IPS DF 4.7 (cell line): Measurements from ENCODE around the gene FGF4.

ENCODE experiments used
- DNase-seq: peaks from one replicate; pipeline ENCODE4 v3.0.0-alpha.2; 2013; ENCODE audit warnings: low spot score; ENCODE audit errors: extremely low read depth

The FGF4 gene, protein sequence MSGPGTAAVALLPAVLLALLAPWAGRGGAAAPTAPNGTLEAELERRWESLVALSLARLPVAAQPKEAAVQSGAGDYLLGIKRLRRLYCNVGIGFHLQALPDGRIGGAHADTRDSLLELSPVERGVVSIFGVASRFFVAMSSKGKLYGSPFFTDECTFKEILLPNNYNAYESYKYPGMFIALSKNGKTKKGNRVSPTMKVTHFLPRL

GRCh38 chr11:69775163-69775755 lies at the start of gene FGF4:
FGF4 (minus strand) TSS chr11:69775341; CDS start chr11:69775084, 257 bp downstream.
- no peak for DNase-seq

- DNase-seq: no peak
These were observed 48.6 kb upstream of the FGF4 start for GRCh38 chr11:69823641-69824265.

DNA sequence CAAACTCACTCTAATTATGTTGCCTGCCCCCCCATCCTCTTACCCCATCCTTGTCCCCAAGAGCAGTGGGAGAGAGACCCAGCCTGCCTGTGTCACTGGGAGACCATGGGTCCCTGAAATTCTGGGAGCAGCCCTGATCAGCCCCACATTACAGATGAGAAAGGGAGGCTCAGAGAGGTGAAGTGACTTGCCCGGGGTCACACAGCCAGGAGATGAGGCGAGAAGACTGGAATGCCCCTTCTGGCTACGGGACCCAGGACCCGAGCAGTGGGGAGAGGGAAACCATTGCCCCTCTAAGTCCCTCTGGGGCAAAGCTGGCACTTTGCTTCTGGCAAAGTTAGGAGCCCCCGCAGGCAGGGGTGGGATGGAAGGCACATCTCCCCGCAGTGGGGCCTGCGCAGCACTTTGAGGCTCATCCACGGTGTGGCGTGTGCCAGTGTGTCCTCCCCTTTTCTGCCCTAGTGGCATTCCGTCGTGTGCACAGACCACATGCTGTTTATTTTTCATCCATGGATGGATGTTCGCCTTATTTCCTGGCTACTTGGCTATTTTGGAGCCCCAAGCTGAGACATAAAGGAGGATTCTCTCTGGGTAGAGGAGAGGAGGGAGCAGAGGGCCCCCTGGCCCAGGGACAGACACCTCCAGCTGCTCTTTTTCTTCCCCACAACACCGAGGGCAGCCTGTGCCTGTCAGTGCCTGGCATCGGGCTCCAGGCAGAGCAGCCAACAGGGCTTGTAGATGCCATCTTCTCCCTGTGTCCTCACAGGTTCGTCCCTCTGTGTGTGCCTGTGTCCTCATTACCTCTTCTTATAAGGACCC lies 47.7 kb upstream of the FGF4 start:
- no peak for DNase-seq

DNA sequence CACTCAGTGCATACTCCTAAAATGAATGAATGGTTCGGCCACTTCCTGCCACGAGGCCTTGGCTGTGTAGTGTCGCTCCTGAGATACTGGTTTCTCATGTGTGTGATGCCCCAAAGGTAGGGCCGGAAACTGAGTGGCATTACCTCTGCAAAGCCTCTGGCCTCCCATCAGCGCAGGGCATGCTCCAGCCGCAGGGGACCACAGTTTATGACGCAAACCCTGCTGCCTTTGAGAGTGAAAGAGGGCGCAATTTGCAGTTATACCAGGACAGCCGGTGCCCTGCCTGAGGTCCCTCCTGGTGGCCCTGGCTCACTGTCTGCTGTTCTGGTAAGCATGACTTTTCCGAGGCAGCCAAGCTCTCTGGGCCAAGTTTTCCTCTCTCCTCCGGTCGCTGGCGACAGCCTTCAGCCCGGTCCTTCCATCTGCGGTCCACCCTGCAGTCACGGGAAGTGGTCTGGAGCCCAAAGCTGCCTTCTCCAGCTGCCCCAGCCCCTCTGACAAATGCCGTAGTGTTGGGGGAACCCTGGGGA lies 46.4 kb upstream of the FGF4 start:
- no peak for DNase-seq

GRCh38 chr11:69820441-69820840 lies 45.3 kb upstream of the FGF4 start:
- DNase-seq: no peak

DNA sequence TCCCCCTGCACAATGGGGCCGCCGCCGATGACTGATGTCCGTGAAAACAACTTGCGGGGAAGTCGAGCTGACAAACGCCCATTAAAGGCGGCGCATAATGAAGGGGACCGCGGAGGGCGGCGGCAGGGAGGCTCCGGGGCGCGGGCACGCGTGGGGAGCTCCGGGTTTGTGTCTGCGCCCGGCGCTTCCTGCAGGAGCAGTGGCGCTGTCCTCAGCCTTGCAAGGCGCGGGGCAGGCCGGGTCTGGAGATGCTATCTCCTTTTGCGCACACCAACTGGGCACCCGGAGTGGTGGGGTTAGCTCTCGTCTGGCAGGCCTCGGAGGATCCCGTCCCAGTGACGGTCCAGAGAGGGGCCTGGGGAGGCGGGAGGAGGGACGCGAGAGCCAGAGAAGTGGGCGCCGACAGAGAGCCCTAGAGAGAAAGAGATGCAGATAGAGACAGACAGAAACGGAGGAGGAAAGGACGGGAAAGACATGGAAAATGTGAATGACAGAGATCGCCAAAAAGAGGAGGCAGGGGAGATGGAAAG lies 44.5 kb upstream of the FGF4 start:
- DNase-seq: no peak

DNA sequence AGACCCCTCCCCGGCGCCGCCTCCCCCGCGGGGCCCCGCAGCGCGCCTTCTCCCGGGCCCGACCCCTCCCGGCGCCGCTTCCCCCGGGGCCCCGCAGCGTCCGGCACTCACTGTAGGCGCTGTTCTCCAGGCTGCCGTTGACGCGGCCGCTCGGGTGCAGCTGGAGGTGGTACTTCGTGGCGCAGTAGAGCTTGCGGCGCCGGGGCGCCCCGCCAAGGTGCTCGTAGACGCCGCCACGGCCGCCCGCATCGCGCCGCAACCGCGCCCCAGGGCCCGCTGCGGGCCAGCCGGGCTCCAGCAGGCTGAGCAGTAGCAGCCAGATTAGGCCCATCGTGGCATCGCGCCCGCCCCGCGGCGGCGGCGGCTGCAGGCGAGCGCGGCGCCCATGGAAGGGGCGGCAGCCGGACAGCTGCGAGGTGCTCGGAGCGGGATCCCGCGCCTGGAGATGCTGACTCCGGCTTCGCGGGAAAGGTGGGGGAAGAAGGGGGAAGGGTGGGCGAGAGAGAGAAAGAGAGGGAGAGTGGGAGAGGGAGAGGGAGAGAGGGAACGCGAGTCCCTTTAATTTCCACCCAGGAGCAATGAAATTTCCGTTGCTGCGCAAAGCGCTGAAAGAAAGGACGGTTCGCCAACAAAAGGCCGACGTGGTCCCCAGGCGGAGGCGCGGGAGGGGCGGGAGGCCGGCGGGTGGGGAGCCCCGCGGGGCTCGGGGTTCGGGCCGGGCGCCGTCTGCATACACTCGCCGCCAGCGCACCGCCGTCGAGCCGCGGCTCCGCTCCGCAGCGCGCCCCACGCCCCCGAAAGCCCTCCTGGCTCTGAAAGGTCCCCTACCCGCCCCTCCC lies 43.7 kb upstream of the FGF4 start, which contains the start of gene FGF3:
Gene FGF3 (minus strand): TSS at position 814 of the 839 bp plus-strand sequence. CDS start 483 bp downstream, at position 331.
- no peak for DNase-seq

- DNase-seq: no peak
These were observed 43.1 kb upstream of the FGF4 start for GRCh38 chr11:69818231-69818602.

GRCh38 chr11:69817265-69818230 lies 42.4 kb upstream of the FGF4 start:
- no peak for DNase-seq

- DNase-seq: no peak
These were observed 41.5 kb upstream of the FGF4 start for GRCh38 chr11:69816671-69817070.

DNA sequence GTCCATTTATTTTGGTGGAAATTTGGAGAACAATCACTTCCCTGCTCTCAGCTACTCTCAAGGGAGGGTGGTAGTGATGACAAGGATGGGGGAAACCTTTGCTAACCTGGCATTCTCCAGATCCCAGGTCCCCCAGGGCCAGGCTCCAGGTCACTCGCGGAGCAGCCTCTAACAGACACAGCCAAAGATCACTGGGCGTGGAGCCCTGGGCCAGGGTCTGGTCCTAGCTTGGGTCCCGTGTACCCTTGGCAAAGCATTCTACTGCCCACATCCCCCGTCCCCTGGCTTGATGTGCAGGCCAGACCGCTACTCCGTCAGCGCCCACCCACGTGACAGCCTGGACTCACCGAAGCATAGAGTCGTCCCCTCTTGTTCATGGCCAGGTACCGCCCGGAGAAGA lies 40.8 kb upstream of the FGF4 start:
- no peak for DNase-seq

- DNase-seq: no peak
These were observed 39.8 kb upstream of the FGF4 start for GRCh38 chr11:69814902-69815301.

DNA sequence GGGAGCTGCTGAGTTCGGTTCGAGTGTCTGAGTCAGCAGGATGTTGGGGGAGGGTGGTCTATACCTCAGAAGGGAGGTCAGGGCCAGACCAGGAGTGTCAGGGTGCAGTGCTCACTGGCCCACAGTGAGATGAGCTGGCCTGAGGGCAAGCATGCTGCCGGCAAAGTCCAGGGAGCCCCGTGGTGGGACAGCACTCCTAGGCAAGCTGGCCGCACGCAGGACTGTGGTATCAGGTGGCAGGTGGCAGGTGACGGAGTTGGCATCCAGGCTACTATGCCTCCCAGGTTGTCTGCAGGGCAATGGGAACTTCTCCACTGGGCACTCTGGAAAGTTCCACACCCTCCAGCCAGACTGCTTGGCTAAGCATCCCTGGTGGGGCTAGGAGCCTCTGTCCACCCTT lies 39.3 kb upstream of the FGF4 start:
- no peak for DNase-seq

DNA sequence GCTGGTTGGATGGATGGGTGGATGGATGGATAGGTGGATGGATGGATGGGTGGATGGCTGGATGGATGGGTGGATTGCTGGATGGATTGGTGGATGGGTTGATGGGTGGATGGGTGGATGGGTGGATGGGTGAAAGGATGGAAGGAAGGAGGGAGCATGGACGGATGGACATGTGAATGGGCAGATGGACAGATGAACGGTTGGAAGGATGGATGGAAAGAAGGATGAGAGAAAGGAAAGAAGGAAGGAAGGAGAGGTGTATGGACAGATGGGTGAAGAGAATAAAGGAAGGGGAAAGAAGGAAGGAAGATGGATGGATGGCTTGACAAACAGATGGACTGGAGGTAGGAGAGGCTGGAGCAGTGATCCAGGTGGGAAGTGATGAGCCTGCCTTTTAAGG lies 38.7 kb upstream of the FGF4 start:
- DNase-seq: no peak

DNA sequence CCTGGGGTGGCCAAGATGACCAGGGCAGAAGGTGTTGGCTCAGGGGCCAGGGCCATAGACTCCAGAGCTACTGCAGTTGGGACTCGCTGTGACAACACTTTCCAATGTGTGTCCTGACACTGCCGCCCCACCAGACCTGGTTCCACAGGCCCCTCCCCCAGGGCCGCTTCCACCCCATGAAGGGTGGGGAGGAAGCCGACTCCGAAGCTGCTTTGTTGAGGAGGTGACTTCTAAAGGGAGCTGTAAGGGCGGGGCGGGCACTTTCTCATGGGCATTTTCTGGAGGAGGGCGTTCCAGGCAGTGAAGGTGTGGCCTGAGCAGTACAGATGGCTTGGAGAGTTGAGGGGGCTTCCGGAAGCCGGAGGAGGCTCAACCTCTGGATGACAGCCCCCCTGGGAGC lies 37.8 kb upstream of the FGF4 start:
- DNase-seq: no peak

- DNase-seq: no peak
These were observed 37.1 kb upstream of the FGF4 start for GRCh38 chr11:69812256-69812655.

- DNase-seq: no peak
These were observed 36.3 kb upstream of the FGF4 start for GRCh38 chr11:69811431-69811830.

GRCh38 chr11:69810289-69811118 lies 35.4 kb upstream of the FGF4 start:
- DNase-seq: no peak

GRCh38 chr11:69808667-69809086 lies 33.5 kb upstream of the FGF4 start:
- DNase-seq: no peak
